T-helper 2 cell treated with Interferon-gamma antibody and Interleukin-4, amounts not matched to agents 100 ng/mL and 5 ng/mL, for 36 hours (primary cell): ENCODE measurements around the gene TGFB1. TPM values are rescaled to one million over a fixed set of nuclear protein-coding genes. Genes with fewer than 3 reads are reported as not detected.
"Not testable (repeated sequence)": the region's sequence is repeated elsewhere in the genome, so short reads cannot be mapped to it uniquely, and the experiment has no call there.

Experiments
- intact Hi-C: fragments of 100-400 bp; cut with micrococcal nuclease; formaldehyde crosslinking; loops from one replicate; pipeline ENCODE4 v1.15.1; 2023
- total RNA-seq: library from RNA; stranded (reverse); gene quantifications from 2 replicates; pipeline ENCODE4 v1.2.3, GENCODE V29; 2022

TGFB1 gene
- total RNA-seq, 1 donor from 2014 or later = 181 TPM

DNA sequence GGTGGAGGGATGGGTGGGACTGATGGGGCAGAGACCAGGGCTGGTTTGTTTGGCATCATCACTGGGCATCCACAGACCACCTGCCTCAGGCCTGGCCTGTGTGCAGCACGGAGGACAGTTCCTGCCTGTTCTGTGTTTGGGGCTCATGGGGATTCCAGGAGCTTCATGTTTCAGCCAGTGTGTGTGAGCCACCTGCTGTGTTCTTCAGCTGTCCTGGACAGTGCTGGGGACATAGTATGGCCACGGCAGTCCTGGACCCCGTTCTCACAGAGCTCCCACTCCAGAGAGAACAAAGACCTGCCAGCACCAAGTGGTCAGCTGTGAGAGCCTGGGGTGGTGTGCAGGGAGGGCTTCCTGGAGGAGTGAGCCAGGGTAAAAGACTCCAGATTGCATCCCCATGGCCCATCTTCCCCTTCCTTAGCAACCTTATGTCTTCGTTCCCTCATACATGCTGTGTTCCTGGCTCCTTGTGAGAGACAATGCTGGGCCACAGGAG lies 45.7 kb downstream of the TGFB1 start:
- intact Hi-C loops = loop anchor here (1.0 to 5.0 kb wide), 6 partner anchors 21 to 244 kb away; no protein-coding TSS in a partner anchor

DNA sequence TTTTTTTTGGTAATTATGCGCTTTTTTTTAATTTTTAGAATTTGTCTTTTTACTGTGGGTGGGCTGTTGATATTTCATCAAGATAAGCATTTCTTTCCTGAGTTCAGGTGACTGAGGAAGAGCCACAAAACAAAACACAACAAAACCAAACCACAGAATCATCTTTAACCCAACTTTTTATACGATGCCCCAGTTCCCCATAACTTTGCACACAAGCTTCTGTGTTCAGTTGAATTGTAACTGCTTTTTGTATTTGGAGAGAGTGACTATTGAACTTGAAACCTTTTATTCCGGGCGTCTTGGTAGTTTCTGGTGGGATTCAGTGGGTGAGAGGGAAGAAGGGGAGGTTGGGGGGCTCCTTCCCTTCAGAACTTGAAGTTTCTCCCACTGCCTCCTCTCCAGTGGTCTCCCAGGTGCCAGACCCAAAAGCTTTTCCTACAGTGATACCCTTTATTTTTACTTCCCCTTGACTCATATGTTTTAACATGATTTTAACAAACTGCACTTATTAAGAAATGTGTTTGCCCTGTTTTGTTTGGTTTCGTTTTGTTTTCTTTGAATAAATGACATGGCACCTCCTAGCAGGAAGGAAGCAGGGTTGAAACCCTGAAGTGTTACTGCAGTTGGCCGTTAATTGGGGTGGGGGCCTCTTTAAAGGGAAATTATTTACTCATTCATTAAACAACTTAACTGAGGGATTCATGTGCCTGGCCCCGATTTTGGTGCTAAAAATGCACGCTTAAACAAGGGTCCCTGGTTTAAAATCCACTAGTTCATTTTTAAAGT lies 46.4 kb downstream of the TGFB1 start:
- intact Hi-C loops = loop anchor here (5.0 kb wide), 2 partner anchors 180 to 245 kb away; no protein-coding TSS in a partner anchor

DNA sequence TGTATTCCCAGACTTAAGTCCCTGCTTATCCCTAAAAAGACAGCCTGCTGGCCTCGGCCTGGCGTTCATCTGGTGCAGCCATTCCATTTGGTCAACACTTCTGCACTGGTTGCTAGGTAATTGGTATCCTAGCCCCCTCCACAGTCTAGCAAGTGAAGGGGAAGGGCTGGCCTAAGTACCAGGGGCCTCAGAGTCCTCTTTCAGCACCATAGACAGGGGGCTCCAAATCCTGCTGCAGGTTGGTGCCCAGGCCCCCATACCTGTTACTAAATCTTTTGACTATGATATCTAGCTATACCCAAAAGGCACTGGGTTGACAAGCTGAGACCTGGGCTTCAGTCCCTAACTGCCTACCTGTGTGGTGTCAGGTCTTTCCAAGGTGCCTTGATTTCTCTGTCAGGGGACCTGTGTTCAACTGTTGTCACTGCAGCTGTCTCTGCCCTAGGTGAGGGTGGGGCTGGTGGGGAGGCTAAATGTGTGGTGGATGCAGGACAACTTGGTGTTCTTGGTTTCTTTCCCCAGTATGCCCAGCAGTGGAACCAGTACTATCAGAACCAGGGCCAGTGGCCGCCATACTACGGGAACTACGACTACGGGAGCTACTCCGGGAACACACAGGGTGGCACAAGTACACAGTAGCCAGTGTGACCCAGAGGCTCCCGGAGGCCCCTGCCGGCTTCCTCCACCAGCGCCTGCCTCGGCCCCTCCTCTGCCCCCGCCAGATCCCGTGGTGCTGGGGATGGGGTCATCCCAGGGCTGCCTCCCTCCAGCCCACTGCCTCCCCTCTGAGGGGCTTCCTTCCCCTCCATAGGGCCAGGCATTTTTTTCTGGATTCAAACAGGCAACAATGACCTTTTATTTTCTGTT lies 47.6 kb downstream of the TGFB1 start:
- intact Hi-C loops = loop anchor here (5.0 kb wide), 2 partner anchors 179 to 246 kb away; no protein-coding TSS in a partner anchor

DNA sequence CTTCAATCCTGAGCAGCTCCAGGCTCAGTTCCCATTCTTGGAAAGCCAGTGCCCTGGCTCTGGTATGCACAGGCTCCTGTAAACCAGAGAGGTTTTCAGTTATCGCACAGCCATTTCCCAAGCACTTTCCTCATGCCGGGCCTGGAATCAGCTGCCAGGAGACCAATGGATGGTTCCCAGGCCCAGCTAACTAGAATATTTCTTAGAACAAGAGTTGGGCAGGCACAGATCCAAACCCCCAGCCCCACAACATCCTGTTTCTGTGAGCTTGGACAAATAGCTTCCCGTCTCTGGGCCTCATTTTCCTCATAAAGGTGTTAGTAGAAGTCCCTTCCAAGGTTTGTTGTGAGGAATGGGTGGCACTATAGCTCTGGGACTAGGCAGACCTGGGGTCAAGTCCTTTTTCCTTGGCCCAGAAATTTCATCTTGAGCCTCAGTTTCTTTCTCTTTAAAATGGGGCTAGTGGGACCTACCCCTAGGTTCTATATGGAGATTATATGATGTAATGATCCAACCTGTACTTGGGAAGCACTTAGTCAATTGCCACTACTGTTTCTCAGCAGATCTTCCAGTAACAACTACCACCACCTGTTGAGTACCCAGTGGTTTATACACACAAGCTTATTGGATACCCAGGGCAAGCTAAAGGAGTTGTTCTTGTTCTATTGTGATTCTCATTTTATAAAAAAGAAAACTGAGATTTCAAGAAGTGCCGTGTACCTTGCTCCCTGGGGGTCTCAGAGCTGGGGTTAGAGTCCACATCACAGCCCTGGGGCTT lies 48.8 kb downstream of the TGFB1 start:
- intact Hi-C loops = loop anchor here (5.0 kb wide), 2 partner anchors 178 to 247 kb away; no protein-coding TSS in a partner anchor

DNA sequence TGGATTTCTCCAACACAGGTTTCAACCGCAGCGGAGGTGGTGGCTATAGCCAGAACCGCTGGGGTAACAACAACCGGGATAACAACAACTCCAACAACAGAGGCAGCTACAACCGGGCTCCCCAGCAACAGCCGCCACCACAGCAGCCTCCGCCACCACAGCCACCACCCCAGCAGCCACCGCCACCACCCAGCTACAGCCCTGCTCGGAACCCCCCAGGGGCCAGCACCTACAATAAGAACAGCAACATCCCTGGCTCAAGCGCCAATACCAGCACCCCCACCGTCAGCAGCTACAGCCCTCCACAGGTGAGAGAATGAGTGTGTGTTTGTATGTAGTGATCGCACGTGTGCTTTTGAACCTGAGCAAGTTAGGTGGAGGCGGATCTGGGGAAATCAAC lies 49.8 kb downstream of the TGFB1 start:
- intact Hi-C loops = no loop called here

DNA sequence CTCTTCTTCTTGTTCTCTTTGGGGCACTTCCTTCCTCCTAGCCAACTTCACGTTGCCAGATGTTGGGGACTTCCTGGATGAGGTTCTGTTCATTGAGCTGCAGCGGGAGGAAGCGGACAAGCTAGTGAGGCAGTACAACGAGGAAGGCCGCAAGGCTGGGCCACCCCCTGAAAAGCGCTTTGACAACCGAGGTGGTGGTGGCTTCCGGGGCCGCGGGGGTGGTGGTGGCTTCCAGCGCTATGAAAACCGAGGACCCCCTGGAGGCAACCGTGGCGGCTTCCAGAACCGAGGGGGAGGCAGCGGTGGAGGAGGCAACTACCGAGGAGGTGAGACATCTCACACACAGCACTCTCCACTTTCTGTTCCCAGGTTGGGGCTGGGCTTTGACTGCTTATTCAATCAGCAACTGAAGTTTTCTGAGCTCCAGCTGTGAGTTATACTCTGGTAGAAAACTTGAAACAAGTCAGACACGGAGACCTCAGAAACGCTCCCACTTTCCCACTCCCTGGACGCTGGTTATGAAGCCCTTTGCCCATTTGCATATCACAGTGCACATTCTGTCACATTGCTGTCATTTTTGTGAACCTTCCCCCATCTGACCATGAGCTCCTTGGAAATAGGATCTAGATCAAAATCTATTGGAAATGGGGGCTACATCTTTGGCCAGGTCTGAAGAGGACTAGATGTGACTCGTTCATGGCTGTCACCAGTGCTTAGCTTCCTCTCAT lies 50.9 kb downstream of the TGFB1 start:
- intact Hi-C loops = no loop called here

DNA sequence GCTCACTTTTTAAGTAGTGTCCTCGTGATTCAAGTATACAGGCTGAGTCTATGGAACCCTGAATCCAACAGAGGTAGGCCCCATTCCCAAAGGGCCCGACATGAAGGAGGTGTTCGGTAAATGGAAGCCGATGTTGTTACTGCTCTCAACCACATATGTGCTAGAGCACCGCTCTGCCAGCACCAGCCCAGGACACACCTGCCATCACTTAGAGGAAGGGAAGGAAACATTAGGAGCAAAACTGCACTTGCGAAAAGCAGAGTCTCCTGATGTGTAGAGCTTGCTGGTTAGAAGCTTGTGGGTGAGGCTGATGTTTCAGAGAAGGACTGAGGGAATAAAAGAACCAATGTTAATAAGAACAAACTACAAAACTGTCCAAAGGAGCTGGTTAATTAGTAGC lies 53.2 kb downstream of the TGFB1 start:
- intact Hi-C loops = no loop called here

DNA sequence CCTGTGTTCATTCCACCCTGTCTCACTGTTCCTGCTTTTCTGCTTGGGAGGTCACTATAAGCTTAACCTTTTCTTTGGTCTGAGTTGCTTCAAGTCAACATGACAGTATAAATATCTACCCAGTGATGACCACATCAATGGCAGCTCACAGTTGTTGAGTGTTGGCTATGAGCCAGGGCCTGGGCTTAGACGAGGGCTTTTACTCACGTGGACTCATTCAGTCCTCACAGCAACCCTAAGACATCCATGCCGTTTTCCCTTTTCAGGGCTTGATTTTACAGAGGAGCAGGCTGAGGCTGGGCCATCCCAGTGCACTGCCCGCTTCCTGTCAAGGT lies 54.0 kb downstream of the TGFB1 start:
- intact Hi-C loops = no loop called here

DNA sequence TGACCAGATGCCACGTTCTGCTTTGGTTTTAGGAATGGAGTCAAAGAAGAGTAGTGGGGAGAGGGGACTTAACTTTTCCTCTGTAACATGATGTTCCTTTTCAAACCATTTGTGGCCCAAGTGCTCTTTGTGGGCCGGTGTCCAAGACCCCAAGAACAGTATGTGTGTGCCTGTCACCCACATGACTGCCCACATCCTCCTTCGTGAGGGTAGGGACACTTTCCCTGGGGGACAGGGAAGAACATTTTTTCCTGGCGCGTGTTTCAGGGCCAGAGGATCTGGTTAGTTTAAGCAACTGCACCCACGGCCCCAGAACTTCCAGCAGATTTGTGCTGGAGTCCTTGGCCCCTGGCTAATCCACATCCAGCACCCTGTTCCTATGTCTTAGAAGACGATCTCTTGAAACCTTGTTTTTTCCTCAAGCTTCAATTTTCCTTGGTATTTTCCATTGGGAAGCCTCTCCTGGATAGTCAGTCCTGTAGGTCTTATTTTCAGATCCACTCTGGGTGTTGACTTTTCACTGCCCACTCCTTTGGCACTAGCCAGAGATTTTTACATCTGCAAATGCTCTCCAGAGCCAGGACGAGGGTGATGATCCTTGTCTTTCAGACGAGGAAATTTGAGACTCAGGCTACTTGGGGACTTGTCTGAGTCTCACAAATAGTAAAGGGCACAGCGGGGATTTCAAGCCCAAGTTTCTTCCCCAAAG lies 54.5 kb downstream of the TGFB1 start:
- intact Hi-C loops = no loop called here

DNA sequence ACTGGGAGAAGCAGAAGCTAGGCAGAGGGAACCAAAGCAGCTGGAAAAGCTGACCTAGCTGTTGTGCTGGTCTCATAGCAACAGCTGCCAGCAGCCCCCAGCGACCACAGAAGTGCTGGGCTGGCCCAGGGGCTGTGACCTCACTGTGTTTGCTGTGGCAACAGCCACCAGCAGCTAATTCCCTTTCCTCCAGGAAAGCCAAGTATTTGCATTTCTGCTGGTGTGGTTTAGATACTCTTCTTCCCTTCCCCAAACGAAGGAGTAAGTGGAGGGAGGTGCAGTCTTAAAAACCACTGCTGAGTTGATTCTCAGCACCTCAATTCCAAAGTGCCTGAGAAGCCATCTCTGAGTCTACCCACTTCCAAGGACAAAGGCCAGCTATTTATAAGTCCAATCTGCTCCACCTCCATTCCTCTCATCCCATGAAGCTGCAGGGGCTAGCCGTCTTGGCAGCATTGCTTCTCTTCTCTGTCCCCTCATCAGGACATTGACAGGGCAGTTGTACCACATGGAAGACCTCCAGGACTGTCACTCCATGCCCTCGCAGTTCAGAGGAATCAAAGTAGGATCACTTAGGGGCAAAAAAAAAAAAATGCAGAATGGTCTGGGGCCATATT lies 55.3 kb downstream of the TGFB1 start:
- intact Hi-C loops = no loop called here

DNA sequence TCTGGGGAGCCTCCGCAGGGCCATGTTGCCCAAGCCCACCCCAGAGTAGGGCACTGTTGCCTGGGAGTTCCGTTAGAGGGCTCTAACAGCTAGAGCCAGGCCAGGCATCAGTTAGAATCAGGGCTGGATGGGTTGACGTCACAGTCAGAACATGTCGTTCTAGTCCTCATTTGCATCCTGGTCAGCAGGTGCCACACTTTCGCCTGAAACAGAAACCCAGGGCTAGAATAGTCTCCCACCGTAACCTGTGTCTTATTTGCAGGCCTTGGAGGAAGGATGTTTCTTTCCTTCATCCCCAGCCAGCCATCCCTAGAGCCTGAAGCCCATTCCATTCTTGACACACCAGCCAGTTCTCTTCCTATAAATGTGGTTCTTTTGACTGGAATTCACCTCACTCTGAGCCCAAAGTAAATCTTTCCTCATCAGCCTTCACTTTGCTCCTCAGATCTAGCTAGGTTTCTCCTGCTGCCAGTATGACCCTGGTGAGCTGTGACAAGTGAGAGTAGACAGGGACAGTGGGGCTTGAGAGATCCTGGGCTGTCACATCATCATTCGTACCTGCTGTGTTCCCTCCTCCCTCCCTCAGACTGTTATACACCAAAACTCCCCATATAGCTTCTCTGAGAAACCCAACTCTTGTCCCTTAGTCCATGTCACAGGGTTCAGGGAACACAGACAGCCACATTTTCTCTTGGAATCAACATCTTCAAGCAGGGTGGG lies 55.9 kb downstream of the TGFB1 start:
- intact Hi-C loops = no loop called here

DNA sequence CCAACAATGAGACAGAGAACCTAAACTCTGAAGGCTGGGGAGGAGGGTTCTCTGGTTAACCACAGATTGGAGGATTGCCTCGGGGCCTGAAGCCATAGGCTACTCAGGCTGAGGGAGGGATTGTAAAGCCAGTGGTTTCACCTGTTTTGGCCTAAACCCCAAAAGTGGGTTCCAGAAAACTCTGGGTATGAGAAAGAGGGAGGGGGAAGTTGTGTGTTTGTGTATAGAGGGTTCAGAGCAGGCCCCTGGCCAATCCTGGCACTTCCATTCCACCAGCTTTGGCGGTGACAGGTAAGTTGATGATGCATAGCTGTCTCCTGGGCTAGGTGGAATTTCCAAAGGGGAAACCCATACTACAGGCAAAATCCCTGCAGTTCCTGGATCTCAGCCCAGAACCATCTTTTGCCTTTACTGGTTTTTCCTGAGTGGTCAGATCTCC lies 57.3 kb downstream of the TGFB1 start:
- intact Hi-C loops = no loop called here

DNA sequence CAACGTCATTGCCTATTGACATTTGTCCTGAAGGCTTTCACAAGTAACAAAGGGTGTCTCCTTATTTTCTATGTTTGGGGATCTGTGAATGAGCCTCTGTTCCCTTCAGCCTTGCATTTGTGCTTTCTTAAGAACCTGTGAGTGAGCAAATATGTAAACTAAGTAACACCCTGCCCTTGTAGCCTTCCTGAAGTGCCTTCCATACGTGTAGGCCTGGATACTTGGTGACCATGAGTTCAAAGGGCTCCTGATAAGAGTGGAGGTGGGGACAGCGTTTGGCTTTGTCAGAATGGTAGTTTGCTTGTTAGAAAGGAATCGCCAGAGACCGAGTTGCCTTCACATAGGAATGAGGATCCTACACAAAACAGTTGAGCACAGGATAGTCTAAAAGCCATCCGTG lies 58.2 kb downstream of the TGFB1 start:
- intact Hi-C loops = no loop called here

DNA sequence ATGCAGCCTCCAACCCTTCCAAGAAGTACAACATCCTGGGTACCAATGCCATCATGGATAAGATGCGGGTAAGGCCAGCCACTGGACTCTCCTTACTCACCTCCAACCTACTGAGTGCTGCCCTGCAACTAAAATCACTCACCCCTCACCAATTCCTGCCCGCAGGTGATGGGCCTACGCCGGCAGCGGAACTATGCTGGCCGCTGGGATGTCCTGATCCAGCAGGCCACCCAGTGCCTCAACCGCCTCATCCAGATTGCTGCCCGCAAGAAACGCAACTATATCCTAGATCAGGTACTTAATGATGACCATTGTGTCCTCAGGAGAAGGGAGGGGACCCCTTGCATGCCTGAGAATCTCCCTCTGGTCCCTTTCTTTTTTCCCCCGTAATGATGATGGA lies 59.3 kb downstream of the TGFB1 start:
- intact Hi-C loops = no loop called here

DNA sequence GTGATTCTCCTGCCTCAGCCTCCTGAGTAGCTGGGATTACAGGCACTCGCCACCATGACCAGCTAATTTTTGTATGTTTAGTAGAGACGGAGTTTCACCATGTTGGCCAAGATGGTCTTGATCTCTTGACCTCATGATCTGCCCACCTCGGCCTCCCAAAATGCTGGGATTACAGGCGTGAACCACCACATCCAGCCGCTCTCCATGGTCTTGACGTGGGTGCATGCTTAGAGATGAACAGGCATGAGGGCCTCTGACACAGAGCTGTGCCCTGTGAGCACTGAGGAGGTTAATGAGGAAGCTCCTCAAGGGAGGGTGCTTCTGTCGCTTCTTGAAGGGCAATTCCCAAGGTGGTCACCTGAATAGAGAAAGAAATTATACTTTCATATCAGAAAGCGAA lies 63.9 kb downstream of the TGFB1 start:
- intact Hi-C loops = not testable (repeated sequence)

DNA sequence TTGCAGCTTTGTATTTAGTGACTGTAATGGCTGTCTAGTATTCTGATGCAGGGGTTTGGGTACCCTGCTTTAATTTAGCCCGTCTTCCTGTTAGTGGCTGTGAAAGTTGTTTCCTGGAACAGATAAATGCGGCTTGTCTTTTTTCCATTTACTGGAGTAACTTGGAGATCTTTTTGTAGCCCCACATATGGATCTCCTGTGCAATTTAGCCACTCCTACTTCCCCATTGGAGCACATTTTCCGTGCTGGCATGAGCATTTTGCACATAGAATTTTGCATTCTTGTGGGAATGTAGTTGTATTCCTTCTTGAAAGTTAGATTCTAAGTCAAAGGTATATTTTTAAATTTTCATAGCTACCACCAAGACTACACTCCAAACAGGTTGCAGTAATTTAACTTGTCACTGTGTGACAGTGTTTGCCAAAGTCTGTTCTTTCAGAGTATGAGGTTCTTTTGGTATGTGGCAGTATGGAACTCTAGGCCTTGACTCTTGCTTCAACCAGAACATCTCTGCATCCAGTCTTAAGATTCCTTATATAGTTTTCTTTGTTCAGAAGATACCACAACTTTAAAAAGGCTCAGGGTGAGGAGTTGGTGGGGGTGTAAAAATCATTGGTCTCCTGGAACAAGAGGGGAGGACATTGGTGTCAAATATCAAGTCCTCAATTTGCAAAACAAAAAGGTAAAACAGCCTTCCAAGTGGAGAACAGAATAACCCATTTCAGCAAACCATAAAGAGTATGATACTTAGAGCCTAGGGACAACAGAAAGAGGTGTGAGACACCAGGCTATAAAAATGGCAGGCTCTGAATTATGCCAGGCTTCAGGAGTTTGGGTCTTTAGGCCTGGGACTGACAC lies 64.8 kb downstream of the TGFB1 start:
- intact Hi-C loops = no loop called here
